GM23338 (cell line): ENCODE measurements around the gene SCCPDH. TPM values are rescaled to one million over a fixed set of nuclear protein-coding genes. Genes with fewer than 3 reads are reported as not detected.
A peak's percentile ranks its signal among the peaks of the same experiment; 100 is the strongest.

Experiments
- ATAC-seq: fragments of 200-7000 bp; cut with Tn5 transposase; 3 replicates; pipeline ENCODE4 v1.9.1; 2020
- DNase-seq: peaks from one replicate; pipeline ENCODE4 v3.0.0-alpha.2; 2015; ENCODE audit warnings: low spot score
- H2AFZ ChIP-seq: fragments of 200-600 bp; sonication (generic); 2 replicates; pipeline ENCODE4 v1.8.0; 2016; ENCODE audit warnings: antibody characterized with exemption, mild to moderate bottlenecking, moderate library complexity
- H3F3A ChIP-seq: fragments of 200-600 bp; sonication (generic); replicated peaks from 2 replicates; pipeline ENCODE4 v1.8.0; 2017; ENCODE audit warnings: antibody characterized with exemption, mixed run types, low read depth
- H3K27ac ChIP-seq: fragments of 200-600 bp; sonication (generic); 2 replicates; pipeline ENCODE4 v1.6.1; 2016; ENCODE audit warnings: low read depth
- H3K27me3 ChIP-seq: fragments of 200-600 bp; sonication (generic); 2 replicates; pipeline ENCODE4 v1.8.0; 2016; ENCODE audit warnings: mild to moderate bottlenecking, mixed run types, moderate library complexity; ENCODE audit not compliant: insufficient read depth
- H3K36me3 ChIP-seq: fragments of 200-600 bp; sonication (generic); 2 replicates; pipeline ENCODE4 v1.8.0; 2016; ENCODE audit warnings: mild to moderate bottlenecking; ENCODE audit not compliant: insufficient read depth
- H3K4me1 ChIP-seq: fragments of 200-600 bp; sonication (generic); 2 replicates; pipeline ENCODE4 v1.8.0; 2016; ENCODE audit warnings: mild to moderate bottlenecking, moderate library complexity; ENCODE audit not compliant: insufficient read depth
- H3K4me2 ChIP-seq: fragments of 200-600 bp; sonication (generic); 2 replicates; pipeline ENCODE4 v1.7.1; 2017; ENCODE audit warnings: mixed run types
- H3K4me3 ChIP-seq: fragments of 200-600 bp; sonication (generic); 2 replicates; pipeline ENCODE4 v1.6.1; 2016; ENCODE audit warnings: mixed run types
- H3K79me2 ChIP-seq: fragments of 200-600 bp; sonication (generic); replicated peaks from 2 replicates; pipeline ENCODE4 v1.8.0; 2017; ENCODE audit warnings: mild to moderate bottlenecking; ENCODE audit not compliant: insufficient read depth
- H3K9me2 ChIP-seq: fragments of 200-600 bp; sonication (generic); 2 replicates; pipeline ENCODE4 v1.8.0; 2017; ENCODE audit not compliant: insufficient read depth
- H4K20me1 ChIP-seq: fragments of 200-600 bp; sonication (generic); replicated peaks from 2 replicates; pipeline ENCODE4 v1.8.0; 2017; ENCODE audit warnings: mild to moderate bottlenecking; ENCODE audit not compliant: insufficient read depth
- H3K27ac Mint-ChIP-seq: 2 replicates; pipeline ENCODE4 v1.8.0; 2020; ENCODE audit warnings: inconsistent platforms, mild to moderate bottlenecking, moderate library complexity, mixed read lengths
- H3K27me3 Mint-ChIP-seq: 3 replicates; pipeline ENCODE4 v1.8.0; 2022; ENCODE audit warnings: low read depth, mild to moderate bottlenecking, moderate library complexity, mixed read lengths, inconsistent platforms; ENCODE audit not compliant: insufficient read depth, poor library complexity
- H3K36me3 Mint-ChIP-seq: 3 replicates; pipeline ENCODE4 v1.8.0; 2021; ENCODE audit warnings: low read depth, mild to moderate bottlenecking, inconsistent platforms, moderate library complexity, mixed read lengths
- H3K4me1 Mint-ChIP-seq: 3 replicates; pipeline ENCODE4 v1.8.0; 2020; ENCODE audit warnings: mild to moderate bottlenecking, inconsistent platforms, mixed read lengths
- H3K4me3 Mint-ChIP-seq: 3 replicates; pipeline ENCODE4 v1.8.0; 2021; ENCODE audit warnings: moderate library complexity, mild to moderate bottlenecking, inconsistent platforms, mixed read lengths
- H3K9me3 Mint-ChIP-seq: 3 replicates; pipeline ENCODE4 v1.8.0; 2020; ENCODE audit warnings: moderate library complexity, mild to moderate bottlenecking, inconsistent platforms, mixed read lengths
- CREB1 ChIP-seq: fragments of 250-450 bp; sonication (Bioruptor Pico); IDR thresholded peaks from 2 replicates; pipeline ENCODE4 v1.5.0; 2020; ENCODE audit warnings: low read depth, mild to moderate bottlenecking, moderate library complexity
- EZH2 ChIP-seq: fragments of 200-600 bp; sonication (generic); IDR thresholded peaks from one replicate; pipeline ENCODE4 v1.8.0; 2017; ENCODE audit warnings: antibody characterized with exemption, mild to moderate bottlenecking, low read depth; ENCODE audit not compliant: unreplicated experiment
- EZH2phosphoT487 ChIP-seq: fragments of 200-600 bp; sonication (generic); IDR thresholded peaks from one replicate; pipeline ENCODE4 v1.8.1; 2018; ENCODE audit warnings: antibody characterized with exemption; ENCODE audit not compliant: unreplicated experiment
- JUNB ChIP-seq: IDR thresholded peaks from one replicate; pipeline ENCODE4 v1.6.1; 2016; ENCODE audit warnings: antibody characterized with exemption; ENCODE audit not compliant: unreplicated experiment
- NANOG ChIP-seq: IDR thresholded peaks from 2 replicates; pipeline ENCODE4 v1.6.1; 2016; ENCODE audit warnings: antibody characterized with exemption, borderline replicate concordance
- POLR2AphosphoS5 ChIP-seq: IDR thresholded peaks from 2 replicates; pipeline ENCODE4 v1.6.1; 2016; ENCODE audit warnings: antibody characterized with exemption, low read depth
- STAT1 ChIP-seq: IDR thresholded peaks from one replicate; pipeline ENCODE4 v1.6.1; 2016; ENCODE audit warnings: antibody characterized with exemption; ENCODE audit not compliant: unreplicated experiment
- ZNF114 ChIP-seq: fragments of 250-450 bp; sonication (Bioruptor Pico); IDR thresholded peaks from 2 replicates; pipeline ENCODE4 v1.5.0; 2020; ENCODE audit warnings: mild to moderate bottlenecking, moderate library complexity
- ZNF331 ChIP-seq: fragments of 250-450 bp; sonication (Bioruptor Pico); IDR thresholded peaks from 2 replicates; pipeline ENCODE4 v1.5.0; 2020; ENCODE audit warnings: low read depth, mild to moderate bottlenecking, moderate library complexity
- polyA plus RNA-seq: library from polyadenylated mRNA; unstranded; fragments of >200 nt; fragmentation: Nextera tagmentation; extraction: Ambion mirVana; gene quantifications from 2 replicates; pipeline ENCODE4 v1.2.1, GENCODE V29; 2016
- total RNA-seq: library from RNA; depleted of rRNA; stranded (reverse); fragments of >200 nt; shearing (Covaris generic); gene quantifications from 2 replicates; pipeline ENCODE4 v1.2.3, GENCODE V29; 2014
- TF ChIP-seq, protein P1 (sequence below): IDR thresholded peaks from one replicate; pipeline ENCODE4 v1.6.1; 2018; ENCODE audit warnings: antibody characterized with exemption; ENCODE audit not compliant: unreplicated experiment

The SCCPDH gene
- total and polyA plus RNA-seq, 2 experiments from 2014 or later = 14.4 to 18.8 TPM

DNA sequence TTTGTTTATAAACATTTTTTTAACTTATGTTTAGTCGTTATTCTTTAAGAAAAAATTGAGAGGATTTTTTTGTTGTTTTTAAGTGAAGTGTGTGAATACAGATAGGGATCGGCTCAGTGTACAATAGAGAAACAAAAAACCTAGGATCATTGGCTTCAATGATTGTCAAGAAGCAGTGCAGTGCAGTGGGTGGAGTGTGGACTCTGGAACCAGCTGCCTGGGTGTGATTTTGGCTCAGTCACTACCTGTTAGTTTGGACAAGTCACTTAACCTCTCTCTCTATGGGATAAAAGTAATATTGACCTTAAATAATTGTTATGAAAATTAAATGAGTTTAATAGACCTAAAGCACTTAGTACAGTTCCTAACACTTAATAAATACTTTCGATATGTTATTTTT is 41.3 kb downstream of the SCCPDH start (continued):
- TF ChIP-seq, protein P1, sequence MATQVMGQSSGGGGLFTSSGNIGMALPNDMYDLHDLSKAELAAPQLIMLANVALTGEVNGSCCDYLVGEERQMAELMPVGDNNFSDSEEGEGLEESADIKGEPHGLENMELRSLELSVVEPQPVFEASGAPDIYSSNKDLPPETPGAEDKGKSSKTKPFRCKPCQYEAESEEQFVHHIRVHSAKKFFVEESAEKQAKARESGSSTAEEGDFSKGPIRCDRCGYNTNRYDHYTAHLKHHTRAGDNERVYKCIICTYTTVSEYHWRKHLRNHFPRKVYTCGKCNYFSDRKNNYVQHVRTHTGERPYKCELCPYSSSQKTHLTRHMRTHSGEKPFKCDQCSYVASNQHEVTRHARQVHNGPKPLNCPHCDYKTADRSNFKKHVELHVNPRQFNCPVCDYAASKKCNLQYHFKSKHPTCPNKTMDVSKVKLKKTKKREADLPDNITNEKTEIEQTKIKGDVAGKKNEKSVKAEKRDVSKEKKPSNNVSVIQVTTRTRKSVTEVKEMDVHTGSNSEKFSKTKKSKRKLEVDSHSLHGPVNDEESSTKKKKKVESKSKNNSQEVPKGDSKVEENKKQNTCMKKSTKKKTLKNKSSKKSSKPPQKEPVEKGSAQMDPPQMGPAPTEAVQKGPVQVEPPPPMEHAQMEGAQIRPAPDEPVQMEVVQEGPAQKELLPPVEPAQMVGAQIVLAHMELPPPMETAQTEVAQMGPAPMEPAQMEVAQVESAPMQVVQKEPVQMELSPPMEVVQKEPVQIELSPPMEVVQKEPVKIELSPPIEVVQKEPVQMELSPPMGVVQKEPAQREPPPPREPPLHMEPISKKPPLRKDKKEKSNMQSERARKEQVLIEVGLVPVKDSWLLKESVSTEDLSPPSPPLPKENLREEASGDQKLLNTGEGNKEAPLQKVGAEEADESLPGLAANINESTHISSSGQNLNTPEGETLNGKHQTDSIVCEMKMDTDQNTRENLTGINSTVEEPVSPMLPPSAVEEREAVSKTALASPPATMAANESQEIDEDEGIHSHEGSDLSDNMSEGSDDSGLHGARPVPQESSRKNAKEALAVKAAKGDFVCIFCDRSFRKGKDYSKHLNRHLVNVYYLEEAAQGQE = no peak
- TF ChIP-seq EZH2 (no peak), POLR2AphosphoS5 (no peak), EZH2phosphoT487 (no peak), CREB1 (CRISPR knock-in tag) (no peak), JUNB (no peak), ZNF114 (no peak), STAT1 (no peak), NANOG (no peak), ZNF331 (CRISPR knock-in tag) (no peak)

DNA sequence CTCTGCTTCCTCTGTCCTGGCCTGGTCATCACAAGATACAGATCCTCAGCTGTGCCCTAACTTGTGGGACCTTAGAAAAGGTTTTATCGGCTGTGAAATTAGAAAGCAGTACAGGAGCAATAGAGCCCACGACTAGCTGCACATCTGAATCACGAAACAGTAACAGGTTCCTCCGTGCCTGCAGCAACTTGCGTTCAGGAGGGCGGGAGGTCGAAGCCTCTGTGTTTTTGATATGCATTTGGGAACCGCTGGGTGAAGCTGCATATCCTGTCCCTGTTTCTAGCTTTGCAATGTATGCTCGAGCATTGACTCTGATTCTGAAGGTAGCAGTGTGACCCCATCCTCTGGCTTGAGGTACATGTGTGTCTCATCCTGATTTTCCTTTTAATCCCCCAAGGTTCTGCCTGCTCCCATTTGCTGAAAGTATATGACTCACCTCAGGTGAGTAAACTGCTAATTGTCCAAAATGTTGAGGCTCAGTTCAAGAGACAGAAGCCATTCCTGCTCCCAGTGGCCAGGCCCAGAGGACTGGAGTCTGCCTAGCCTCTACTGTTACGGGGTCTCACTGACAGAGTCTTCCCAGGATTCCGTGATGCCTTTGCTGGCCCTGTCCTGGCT is 44.3 kb downstream of the SCCPDH start:
- Mint-ChIP-seq H3K27me3 (peaks cover 2% of the 10 kb centered on the region), H3K9me3 (no peaks in the 10 kb centered on the region), H3K4me3 (peak overlapping the region; percentile 41), H3K27ac (peak overlapping the region; percentile 30), H3K4me1 (peaks cover 27% of the 10 kb centered on the region), H3K36me3 (0 out of 3 replicates have a peak, but pooled peaks cover 2% of the 10 kb centered on the region)
- Histone ChIP-seq H3K36me3 (peaks cover 4% of the 10 kb centered on the region; the same call in 1 of the 2 replicates), H2AFZ (no peak overlapping the region), H3K4me3 (peak overlapping the region; percentile 31; the same call in 1 of the 2 replicates), H3K9me2 (no peaks in the 10 kb centered on the region), H3K27ac (no peak overlapping the region; the same call in 1 of the 2 replicates), H3K79me2 (no peaks in the 10 kb centered on the region), H3K4me1 (peaks cover 23% of the 10 kb centered on the region), H4K20me1 (no peaks in the 10 kb centered on the region), H3K4me2 (peak overlapping the region; percentile 67), H3F3A (no peaks in the 10 kb centered on the region), H3K27me3 (no peaks in the 10 kb centered on the region)
- TF ChIP-seq, protein P1 = no peak
- peak; percentile 83 for ATAC-seq
- peak; percentile 66 for DNase-seq
